Medulla oblongata (tissue), 1 donor: ENCODE results near the gene TASL.
"Not testable (repeated sequence)": the region's sequence is repeated elsewhere in the genome, so short reads cannot be mapped to it uniquely, and the experiment has no call there.

Experiments used
- DNase-seq: peaks from one replicate; pipeline ENCODE4 v3.0.0-alpha.2; 2015; ENCODE audit errors: extremely low spot score

The TASL gene, protein sequence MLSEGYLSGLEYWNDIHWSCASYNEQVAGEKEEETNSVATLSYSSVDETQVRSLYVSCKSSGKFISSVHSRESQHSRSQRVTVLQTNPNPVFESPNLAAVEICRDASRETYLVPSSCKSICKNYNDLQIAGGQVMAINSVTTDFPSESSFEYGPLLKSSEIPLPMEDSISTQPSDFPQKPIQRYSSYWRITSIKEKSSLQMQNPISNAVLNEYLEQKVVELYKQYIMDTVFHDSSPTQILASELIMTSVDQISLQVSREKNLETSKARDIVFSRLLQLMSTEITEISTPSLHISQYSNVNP

DNA sequence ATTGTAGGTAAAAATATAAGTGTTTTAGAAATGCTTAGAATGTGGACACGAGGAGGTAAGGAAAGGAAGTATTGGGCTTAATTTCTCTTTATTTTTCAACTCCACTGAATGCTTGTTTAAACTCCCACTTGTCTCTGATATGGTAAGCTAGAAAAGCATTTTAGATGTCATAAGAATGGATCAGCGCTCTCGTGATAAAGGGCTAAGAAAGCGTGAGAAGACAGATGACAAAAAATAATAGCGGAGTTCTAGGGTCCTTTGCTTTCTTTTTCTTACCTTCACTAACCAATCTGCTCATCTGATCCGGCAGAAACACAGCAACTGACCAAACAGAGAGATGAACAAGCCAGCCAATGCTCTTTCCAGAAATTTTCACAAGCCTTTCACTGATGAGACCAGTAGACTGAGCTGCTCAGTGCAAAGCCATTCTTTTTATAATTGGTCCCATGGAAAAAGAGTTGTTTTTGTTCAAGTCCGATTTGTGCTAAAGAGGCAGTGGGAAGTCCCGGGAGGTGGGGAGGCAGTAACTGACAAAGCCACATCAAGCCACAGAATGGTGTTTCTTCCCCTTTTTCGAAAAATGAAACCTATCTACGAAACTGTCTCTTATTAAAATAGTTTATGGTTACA, at the start of gene TASL:
TSS of gene TASL (minus strand) at position 405 of the 630 bp plus-strand sequence. CDS start 17,411 bp downstream, outside the sequence.
- DNase-seq: peak; percentile 17

DNA sequence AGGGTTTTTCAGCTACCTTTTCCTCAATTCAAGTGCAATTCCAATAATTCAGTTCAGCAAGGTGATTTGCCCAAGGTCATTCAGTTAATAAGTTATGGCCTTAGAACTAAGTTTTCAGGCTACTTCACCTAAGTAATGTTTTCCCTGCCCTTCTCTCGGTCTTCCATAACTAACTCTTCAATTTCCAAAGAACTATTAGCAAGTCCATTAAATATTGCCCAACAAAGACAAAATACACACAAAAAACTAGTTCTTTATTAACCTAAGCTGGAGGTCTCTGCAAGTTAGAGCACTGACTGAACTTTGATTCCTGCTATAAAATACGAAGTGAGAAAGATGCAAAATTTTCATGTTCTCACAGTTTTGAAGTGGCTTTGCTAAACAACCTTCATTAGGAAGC, 48.8 kb upstream of the TASL start:
- DNase-seq: no peak

DNA sequence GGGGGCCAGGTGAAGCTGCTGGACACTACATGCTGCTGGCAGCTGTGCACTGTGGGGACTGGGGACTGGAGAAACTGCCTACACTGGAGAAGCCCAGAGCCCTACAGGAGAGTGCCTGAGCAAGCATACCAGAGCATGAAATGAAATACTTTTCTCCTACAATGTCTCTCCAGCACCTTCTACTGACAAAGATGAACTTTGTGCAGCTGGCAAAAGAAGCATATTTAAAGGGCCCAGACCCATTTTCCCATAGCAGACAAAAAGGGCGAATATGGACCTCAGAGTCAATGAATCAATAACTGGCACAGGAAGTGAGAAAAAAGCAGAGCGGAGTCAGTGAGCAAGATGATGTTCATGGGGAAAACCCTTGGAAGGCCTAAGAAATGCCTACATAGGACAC, 44.8 kb upstream of the TASL start:
- no peak for DNase-seq

DNA sequence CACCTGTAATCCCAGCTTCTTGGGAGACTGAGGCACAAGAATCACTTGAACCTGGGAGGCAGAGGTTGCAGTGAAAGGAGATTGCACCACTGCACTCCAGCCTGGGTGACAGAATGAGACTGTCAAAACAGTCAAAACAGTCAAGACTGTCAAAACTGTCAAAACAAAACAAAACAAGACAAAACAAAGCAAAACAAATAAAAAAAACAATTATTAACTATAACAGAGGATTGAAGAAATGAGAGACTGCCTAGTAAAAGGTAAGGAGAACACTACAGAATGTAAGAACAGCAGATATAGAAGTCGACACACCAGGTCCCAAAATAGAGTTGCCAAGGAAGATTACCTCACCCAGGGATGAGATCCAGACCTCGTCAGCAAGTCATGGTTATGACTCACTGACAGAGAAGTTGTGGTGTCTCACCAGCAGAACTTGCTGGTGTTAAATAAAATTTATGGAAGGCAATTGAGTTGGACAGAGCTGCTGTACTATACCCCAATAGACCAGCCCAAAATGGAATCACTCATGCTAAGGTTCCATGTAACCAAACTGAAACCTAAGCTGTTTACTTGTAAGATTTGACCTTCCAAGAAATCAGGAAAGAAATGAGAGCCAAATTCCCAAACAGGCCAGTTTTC, 43.5 kb upstream of the TASL start:
- no peak for DNase-seq

DNA sequence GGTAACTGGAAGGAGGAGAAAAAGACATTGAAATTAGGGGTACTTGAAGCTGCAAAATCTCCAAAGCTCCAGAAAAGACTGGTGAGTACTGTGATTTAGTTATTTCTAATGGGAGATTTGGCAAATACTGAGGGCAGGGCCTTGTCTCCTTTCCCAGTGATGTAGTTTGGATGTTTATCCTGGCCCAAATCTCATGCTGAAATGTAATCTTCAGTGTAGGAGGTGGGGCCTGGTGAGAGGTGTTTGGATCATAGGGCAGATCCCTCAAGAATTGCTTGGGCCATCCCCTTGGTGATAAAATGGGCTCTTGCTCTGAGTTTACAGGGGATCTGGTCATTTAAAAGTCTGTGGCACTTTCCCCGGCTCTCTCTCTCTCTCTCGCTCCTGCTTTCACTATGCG, 42.6 kb upstream of the TASL start:
- DNase-seq: no peak

DNA sequence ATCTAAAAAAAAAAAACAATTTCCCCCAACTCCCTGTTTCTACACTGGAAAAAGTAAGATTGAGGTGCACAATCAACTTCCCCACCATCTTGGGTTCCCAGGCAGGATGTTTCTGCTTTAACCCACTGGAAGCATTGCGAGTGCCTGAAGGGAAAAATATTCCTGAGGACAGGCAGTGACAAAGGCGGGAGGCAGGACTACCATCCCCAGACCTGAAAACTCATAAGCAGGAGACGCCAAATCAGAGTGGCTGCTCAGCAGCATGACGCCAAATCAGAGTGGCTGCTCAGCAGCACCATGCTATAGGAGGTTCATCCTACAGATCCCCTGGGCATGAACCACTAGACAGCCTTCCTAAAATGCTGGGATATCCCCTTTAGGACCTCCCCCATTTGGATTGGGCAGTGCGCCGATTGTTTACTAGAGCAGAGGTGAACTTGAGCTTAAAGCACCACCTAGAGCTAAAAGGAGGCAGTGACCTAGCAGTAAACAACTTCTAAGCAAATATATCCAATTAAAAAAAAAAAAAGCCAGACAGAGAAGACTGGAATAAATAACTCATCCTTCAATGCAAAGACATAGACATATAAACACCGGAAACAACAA, 40.7 kb upstream of the TASL start:
- DNase-seq: no peak

DNA sequence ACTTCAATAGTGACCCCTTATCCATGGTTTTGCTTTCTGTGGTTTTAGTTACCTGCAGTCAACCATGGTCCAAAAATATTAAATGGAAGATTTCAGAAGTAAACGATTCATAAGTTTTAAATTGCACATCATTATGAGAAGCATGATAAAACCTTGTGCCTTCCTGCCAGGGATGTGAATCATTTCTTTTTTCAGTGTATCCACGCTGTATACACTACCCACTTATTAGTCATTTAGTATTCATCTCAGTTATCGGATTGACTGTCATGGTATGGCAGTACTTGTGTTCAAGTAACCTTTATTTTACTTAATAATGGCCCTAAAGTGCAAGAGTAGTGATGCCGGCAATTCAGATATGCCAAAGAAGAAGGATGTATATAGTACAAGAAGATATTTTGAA, 37.7 kb upstream of the TASL start:
- DNase-seq: no peak

DNA sequence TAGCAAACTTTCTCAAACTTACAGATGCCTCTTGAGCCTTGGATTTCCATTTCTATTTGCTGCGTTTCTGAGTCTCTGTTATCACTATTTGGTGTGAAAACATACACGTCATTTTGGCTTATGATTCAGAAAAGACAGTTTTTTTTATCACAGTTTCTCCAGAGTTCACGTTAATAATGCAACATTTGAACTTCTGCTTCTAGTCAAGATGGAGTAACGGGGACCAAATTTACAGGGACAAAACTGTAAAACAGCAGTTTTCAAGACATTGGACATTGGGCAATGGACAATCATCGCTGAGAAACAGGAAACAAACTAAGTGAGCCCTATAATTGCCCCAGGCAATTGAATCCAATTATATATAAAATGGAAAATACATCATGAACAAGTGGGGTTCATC, 36.2 kb upstream of the TASL start:
- no peak for DNase-seq

DNA sequence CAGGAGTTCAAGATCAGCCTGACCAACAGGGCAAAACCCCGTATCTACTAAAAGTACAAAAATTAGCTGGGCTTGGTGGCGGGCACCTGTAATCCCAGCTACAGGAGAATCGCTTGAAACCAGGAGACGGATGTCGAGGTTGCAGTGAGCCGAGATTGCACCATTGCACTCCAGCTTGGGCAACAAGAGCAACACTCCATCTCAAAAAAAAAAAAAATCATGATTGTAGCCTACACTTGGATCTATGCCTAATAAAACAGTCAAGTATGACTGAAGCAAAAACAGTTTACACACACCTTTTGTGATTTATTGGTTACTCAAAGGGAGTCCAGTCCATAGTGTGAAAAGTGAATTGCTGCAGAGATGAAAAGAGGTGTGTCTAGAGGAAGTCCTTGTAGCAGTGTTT, 34.7 kb upstream of the TASL start:
- DNase-seq: no peak

DNA sequence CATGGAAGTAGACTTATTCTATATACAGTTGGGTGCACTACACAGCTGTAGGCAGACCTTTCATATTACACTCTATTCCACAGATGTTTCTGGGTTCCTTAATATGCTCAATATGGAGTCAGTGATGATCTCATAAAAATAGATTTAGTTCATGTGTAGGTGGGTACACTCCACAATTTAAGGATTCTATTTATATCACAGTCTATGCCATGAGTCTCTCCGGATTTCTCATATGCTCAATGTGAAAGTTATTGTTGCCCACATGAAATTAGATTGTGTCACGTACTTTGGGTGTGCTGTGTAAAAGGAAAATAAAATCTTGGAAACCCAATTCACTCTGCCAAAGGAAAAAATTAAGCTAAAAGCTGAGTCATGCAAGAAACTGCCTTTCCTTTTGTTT, 32.5 kb upstream of the TASL start:
- no peak for DNase-seq

DNA sequence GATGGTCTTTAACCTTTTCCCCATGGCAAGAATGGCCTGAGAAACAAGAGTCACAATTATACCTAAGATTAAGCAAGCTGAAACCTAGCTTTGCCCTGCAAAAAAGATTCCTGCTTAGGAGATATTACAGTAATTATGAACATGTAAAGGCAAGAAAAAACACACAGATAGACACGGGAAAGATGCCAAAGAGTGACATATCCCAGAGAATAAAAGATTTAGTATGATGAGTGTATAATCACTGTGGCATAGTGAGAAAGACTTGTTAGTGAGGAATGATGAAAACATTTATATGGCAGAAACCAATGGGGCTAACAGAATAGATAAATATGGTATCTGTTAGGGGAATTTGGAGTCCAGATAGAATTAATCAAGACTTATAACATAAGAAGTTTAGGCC, 29.6 kb upstream of the TASL start:
- no peak for DNase-seq

DNA sequence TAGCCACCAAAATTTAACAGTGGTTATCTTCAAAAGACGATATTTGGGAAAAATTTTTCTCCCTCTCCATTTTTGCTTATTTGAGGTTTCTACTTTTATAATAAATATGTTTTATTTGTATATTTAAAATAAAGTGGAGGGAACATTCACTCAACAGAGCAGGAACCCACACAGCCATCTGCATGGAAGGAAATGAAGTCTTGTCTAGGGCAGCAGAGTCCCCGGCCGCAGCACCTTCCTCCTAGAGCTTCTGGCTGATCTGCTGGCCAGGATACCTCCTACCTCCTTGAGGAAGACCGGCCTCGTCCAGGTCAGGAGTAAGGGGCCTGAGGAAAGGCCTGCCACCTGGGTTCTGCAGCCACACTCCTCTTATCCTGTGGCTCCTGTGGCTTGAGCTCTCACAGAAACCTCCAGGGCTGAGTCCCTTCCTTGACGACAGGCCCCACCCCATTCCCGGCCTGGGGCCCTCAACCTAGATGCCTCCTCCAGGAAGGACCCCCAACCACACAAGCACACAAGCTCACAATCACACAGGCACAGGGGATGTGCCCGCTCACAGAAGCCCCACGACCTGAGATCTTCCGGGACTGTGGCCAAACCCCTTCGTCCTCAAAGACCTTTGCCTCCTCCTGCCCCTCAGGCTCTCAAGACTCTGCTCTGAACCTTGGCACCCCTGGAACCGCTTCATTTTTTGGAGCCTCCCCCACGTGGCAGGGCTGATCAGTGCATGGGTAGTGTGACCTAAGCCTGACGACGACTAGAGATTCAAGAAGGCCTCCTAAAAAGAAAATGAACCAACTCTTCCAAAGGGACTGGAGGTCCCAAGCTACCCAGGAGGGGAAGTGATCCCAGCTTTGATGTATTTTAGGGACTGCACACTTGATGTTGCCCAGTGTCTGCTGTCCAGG, 23.0 kb upstream of the TASL start:
- DNase-seq: not testable (repeated sequence)

DNA sequence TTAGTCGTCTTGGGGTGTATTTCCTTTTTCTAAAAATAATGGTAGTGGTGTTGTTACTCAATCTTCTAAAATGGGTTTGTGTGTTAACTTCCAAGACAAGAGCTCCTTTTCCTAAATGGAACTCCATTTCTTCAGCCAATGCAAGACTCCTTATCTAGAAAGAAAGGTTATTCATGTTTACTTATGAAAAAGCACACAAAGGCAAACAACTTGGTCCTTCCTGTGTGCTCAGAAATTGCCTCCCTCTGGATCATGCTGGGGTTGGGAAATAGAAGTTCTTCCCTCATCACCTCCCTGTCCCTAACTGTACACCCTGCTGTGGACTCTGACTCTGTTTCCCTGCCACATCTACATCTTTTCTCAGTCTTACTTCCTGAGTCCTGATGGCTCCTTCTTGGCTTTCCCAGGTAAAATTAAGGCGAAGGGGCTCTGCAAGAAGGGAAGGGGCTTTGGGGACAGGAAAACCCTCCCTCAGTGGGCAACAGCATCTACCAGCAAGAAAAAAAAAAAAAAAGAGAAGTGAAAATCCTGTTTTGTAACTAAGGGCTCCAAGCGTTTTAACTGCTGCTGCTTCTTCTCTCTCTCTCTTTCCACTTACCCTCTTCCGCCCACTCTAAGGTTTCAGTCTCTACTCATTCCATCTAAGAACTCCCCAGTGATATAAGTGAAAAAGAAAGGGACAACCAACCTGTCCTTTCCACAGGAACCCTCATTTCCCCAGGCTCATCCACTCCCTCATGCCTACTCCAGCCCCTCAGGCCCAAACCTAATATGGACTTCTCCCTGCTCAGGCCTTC, 19.8 kb upstream of the TASL start:
- no peak for DNase-seq

DNA sequence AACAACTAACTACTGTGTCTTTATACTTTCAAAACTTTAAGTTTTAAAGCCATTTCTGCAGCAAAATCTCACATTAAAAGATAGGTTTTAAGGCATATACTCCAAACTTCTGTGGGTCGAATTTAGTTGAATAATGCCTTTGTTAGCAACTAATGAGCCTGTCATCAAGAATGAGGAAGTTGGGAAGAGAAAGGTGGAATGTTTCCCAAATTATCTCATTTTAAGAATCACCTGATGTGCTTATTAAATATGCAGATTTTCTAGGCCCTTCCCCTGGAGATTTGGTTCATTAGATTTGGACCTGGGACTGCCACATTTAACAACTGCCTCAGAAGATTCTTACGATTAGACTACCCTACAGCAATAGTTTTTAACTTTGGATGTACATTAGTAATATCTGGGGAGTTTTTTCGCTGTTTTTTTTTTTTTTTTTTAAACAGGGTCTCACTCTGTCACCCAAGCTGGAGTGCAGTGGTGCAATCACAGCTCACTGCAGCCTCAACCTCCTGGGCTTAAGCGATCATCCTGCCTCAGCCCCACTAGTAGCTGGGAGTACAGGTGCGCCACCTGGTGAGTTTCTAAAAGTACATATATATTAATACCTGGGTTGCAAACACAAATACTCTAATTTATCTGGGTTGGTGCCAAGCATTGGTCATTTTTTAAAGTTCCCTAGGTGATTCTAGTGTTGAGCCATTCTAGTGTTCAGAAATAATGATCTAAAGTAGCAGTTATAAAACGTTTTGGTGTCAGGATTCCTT, 16.1 kb upstream of the TASL start:
- DNase-seq: no peak

DNA sequence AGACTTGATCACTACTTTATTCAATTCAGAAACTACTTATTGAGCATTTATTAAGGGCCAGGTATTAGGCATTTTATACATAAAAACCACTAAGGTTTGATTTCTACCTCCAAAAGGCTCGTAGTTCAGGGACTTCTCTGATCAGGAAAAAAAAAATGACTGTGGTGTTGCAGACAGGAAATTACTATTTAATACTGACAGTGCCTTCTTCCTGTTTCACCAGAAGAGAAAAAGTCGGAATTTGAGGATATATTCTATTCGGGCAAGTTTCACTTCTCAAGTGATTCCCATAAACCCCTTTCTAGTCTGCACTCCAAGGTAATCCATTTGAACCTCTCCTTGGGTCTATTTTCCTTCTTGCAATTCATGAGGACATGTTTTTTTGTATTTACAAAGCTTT, 15.3 kb upstream of the TASL start:
- DNase-seq: peak; percentile 22

DNA sequence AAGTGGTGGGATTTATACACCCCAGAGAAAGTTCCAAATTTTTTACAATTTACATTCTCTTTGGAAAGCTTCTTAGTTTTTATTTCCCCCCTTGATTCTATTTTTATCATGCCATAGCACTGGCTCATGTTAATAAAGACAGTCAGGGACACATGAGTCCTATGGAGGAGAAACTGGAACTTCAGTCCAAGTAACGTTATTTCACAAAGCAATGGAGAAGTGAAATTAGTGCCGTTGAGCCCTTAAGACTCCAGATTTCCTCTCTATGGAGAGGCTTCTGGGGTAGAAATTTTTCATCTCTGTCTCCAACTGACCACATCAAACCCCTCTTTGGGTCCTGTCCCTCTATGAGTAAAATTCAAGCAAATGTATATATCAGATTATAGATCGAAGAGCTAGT, 12.8 kb upstream of the TASL start:
- DNase-seq: peak; percentile 49

DNA sequence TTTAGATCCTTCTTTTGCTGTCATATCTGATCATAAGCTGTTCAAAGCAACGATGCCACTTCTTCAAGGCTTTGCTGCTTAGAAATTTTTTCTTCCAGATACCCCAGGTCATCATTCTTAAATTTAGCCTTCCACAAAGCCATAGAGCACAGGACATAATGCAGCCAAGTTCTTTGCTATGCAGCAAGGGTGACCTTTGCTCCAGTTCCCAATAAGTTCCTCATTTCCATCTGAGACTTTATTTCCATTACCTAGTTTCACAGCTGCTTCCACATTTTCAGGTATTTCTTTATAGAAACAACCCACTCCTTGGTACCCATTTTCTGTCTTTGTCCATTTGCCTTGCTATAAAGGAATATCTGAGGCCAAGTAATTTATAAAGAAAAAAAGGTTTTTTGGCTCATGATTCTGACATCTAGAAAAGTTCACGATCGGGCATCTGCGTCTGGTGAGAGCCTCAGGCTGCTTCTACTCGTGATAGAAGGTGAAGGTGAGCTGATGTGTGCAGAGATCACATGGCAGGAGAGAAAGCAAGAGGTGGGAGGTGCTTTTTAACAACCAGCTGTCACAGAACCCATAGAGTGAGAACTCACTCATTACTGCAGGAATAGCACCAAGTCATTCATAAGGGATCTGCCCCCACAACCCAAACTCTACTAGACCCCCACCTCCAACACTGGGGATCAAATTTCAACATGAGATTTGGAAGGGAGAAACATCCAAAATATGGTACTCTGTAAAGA, 11.8 kb upstream of the TASL start:
- peak; percentile 15 for DNase-seq

DNA sequence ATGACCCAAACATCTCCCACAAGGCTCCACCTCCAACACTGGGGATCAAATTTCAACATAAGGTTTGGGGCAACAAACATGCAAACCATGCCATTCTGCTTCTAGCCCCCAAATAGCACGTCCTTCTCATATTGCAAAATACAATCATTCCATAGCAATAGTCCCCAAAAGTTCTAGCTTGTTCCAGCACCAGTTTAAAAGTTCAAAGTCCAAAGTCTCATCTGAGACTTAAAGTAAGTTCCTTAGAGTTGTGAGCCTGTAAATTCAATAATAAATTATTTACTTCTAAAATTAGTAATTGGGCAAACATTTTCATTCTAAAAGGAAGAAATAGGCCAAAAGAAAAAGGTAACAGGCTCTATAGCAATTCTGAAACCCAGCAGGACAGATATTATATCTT, 8.9 kb upstream of the TASL start:
- no peak for DNase-seq

DNA sequence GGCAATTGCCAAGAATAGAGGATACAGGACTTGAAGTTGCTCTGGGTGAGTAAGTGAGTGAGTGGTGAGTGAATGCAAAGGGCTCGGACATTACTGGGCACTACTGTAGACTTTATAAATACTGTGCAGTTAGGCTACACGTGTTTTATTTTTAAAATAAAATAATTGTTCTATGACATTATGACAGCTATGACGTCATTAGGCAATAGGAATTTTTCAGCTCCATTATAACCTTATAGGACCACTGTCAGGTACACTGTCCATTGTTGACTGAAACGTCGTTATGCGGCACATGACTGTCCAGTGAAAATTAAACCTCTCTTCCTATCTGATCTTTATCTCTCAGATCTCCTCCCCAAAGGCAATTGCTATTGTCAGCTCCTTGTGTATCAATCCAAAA, 5.1 kb upstream of the TASL start:
- no peak for DNase-seq
